A549 (cell line): ENCODE measurements around the gene SORCS2.

ENCODE experiments used
- CEBPB ChIP-seq, 2 experiments: fragments of >200 bp in 1 of 2; sonication (Bioruptor Twin) in 1 of 2; formaldehyde crosslinking in 1 of 2; IDR thresholded peaks; 2 replicates each; pipeline ENCODE4 v1.6.1; 2012 to 2016
- ESRRA ChIP-seq: fragments of 150-350 bp; IDR thresholded peaks from 2 replicates; pipeline ENCODE4 v1.6.1; 2014; ENCODE audit warnings: mild to moderate bottlenecking, low read length, borderline replicate concordance
- KDM1A ChIP-seq: fragments of 200-600 bp; sonication (generic); IDR thresholded peaks from 2 replicates; pipeline ENCODE4 v1.6.1; 2016; ENCODE audit warnings: low read depth, mild to moderate bottlenecking
- MAZ ChIP-seq: fragments of 150-350 bp; IDR thresholded peaks from 2 replicates; pipeline ENCODE4 v1.6.1; 2014; ENCODE audit warnings: antibody characterized with exemption, low read depth, low read length, borderline replicate concordance
- POLR2A ChIP-seq: IDR thresholded peaks from 2 replicates; pipeline ENCODE4 v1.6.1; 2012; ENCODE audit warnings: mild to moderate bottlenecking, low read length
- RAD21 ChIP-seq, 2 experiments: fragments of >200 bp in 1 of 2; sonication (Bioruptor Twin) in 1 of 2; formaldehyde crosslinking in 1 of 2; IDR thresholded peaks in 1 of 2; conservative IDR thresholded peaks in 1 of 2; 2 replicates in 1 of 2; 3 replicates in 1 of 2; pipeline ENCODE4 v1.6.1; 2012 to 2018; ENCODE audit warnings: inconsistent platforms in 1 of 2
- TF ChIP-seq, protein P1 (sequence below): fragments of >200 bp; sonication (Bioruptor Twin); formaldehyde crosslinking; IDR thresholded peaks from 3 replicates; pipeline ENCODE4 v1.5.1; 2016
- TF ChIP-seq, protein P2 (sequence below): IDR thresholded peaks from 2 replicates; pipeline ENCODE4 v1.6.1; 2012
- TF ChIP-seq, protein P3 (sequence below): fragments of 200-600 bp; sonication (generic); IDR thresholded peaks from 2 replicates; pipeline ENCODE4 v1.6.1; 2016; ENCODE audit warnings: antibody characterized with exemption, mild to moderate bottlenecking, moderate library complexity

DNA sequence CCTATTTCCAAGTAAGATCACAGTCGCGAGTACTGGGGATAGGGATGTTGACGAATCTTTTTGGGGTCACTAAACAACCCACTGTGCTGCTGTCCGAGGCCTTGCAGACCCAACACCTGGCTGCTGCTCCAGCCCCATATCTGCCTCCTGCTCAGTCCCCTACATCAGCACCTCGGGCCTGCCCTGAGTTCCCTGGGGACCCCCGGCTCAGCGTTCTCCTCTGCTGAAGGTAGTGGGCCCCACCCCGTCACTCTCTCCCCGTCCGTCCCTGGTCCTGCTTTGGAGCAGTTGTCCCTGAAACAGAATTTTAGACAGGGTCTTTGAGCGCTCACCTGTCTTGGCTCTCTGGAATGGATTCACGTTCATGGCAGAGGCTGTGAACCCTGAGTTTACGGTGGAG lies 444.8 kb downstream of the SORCS2 start:
- TF ChIP-seq CEBPB (IDR thresholded peaks at IDR 0.05) (no peak), KDM1A (no peak), MAZ (no peak), RAD21 (conservative IDR thresholded peaks at IDR 0.05 in 1 of 2, IDR thresholded peaks at IDR 0.05 in 1 of 2) (no peak), ESRRA (no peak), POLR2A (no peak)
- TF ChIP-seq, protein P1, sequence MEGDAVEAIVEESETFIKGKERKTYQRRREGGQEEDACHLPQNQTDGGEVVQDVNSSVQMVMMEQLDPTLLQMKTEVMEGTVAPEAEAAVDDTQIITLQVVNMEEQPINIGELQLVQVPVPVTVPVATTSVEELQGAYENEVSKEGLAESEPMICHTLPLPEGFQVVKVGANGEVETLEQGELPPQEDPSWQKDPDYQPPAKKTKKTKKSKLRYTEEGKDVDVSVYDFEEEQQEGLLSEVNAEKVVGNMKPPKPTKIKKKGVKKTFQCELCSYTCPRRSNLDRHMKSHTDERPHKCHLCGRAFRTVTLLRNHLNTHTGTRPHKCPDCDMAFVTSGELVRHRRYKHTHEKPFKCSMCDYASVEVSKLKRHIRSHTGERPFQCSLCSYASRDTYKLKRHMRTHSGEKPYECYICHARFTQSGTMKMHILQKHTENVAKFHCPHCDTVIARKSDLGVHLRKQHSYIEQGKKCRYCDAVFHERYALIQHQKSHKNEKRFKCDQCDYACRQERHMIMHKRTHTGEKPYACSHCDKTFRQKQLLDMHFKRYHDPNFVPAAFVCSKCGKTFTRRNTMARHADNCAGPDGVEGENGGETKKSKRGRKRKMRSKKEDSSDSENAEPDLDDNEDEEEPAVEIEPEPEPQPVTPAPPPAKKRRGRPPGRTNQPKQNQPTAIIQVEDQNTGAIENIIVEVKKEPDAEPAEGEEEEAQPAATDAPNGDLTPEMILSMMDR, result no peak
- TF ChIP-seq, protein P2, sequence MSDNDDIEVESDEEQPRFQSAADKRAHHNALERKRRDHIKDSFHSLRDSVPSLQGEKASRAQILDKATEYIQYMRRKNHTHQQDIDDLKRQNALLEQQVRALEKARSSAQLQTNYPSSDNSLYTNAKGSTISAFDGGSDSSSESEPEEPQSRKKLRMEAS, result no peak
- TF ChIP-seq, protein P3, sequence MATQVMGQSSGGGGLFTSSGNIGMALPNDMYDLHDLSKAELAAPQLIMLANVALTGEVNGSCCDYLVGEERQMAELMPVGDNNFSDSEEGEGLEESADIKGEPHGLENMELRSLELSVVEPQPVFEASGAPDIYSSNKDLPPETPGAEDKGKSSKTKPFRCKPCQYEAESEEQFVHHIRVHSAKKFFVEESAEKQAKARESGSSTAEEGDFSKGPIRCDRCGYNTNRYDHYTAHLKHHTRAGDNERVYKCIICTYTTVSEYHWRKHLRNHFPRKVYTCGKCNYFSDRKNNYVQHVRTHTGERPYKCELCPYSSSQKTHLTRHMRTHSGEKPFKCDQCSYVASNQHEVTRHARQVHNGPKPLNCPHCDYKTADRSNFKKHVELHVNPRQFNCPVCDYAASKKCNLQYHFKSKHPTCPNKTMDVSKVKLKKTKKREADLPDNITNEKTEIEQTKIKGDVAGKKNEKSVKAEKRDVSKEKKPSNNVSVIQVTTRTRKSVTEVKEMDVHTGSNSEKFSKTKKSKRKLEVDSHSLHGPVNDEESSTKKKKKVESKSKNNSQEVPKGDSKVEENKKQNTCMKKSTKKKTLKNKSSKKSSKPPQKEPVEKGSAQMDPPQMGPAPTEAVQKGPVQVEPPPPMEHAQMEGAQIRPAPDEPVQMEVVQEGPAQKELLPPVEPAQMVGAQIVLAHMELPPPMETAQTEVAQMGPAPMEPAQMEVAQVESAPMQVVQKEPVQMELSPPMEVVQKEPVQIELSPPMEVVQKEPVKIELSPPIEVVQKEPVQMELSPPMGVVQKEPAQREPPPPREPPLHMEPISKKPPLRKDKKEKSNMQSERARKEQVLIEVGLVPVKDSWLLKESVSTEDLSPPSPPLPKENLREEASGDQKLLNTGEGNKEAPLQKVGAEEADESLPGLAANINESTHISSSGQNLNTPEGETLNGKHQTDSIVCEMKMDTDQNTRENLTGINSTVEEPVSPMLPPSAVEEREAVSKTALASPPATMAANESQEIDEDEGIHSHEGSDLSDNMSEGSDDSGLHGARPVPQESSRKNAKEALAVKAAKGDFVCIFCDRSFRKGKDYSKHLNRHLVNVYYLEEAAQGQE, result no peak
